PC-9 (cell line): Measurements from ENCODE around the gene EHBP1.

ENCODE experiments used
- CTCF ChIP-seq: fragments of 200-600 bp; sonication (generic); conservative IDR thresholded peaks from 2 replicates; pipeline ENCODE4 v1.6.1; 2017; ENCODE audit warnings: mixed run types, antibody characterized with exemption, mild to moderate bottlenecking, moderate library complexity
- EZH2 ChIP-seq: fragments of 200-600 bp; sonication (generic); IDR thresholded peaks from 2 replicates; pipeline ENCODE4 v1.8.0; 2017; ENCODE audit warnings: antibody characterized with exemption, low read depth

GRCh38 chr2:62800618-62801017 is 95.1 kb downstream of the EHBP1 start:
- TF ChIP-seq CTCF (no peak), EZH2 (no peak)
